GM06990 (cell line): ENCODE results near the gene IFT80.
A peak's percentile ranks its signal among the peaks of the same experiment; 100 is the strongest.

Experiments
- DNase-seq: peaks from one replicate; pipeline ENCODE4 v3.0.0-alpha.2; 2011; ENCODE audit not compliant: insufficient read length; ENCODE audit errors: extremely low read depth
- H3K27me3 ChIP-seq: replicated peaks from 2 replicates; pipeline ENCODE4 v1.6.0; 2011; ENCODE audit warnings: low read length; ENCODE audit not compliant: control insufficient read depth, insufficient read depth
- H3K36me3 ChIP-seq: 2 replicates; pipeline ENCODE4 v1.5.1; 2011; ENCODE audit warnings: low read length; ENCODE audit not compliant: control insufficient read depth, insufficient read depth
- H3K4me3 ChIP-seq: replicated peaks from 2 replicates; pipeline ENCODE4 v1.5.1; 2011; ENCODE audit warnings: low read depth, mild to moderate bottlenecking, control low read depth, low read length
- CTCF ChIP-seq: IDR thresholded peaks from 2 replicates; pipeline ENCODE4 v1.5.1; 2011; ENCODE audit warnings: low read length, control low read depth, mild to moderate bottlenecking, inconsistent platforms; ENCODE audit not compliant: insufficient read depth, poor library complexity, severe bottlenecking

The IFT80 gene

GRCh38 chr3:160403028-160403545 is 4.1 kb upstream of the IFT80 start:
- Histone ChIP-seq H3K27me3 (no peaks in the 10 kb centered on the region), H3K36me3 (no peaks in the 10 kb centered on the region), H3K4me3 (peak overlapping the region; percentile 95)
- no peak for DNase-seq
- no peak for TF ChIP-seq CTCF

DNA sequence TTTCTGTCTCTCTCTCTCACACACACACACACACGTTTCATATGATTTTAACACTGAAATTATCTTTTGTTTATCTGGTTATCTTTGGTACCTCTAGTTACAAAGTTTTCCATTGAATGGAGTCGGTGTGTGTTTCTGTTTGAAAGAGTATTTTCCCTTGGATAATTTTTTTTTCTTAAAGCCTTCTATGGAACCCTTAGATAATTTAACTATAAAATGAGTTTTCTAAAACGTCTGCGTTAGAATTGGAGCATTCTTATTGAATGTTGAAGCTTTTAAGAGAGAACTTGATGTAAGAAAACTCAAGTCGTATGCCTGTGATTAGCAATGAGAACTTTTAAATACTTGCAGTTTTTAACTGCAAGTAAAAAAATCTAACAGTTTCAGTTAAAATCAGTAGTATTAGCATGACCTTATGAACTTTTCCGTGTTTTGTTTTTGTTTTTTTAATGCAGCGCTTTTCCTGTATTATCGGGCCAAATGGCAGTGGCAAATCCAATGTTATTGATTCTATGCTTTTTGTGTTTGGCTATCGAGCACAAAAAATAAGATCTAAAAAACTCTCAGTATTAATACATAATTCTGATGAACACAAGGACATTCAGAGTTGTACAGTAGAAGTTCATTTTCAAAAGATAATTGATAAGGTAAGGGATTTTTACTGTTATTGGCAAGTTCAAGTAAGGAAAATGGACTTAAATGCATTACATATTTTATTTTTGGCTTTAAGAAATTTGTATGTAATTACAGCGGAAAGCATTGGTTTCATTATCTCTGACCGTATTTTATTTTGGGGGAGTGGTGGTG is 3.4 kb upstream of the IFT80 start:
- DNase-seq: no peak
- Histone ChIP-seq H3K27me3 (no peaks in the 10 kb centered on the region), H3K36me3 (no peaks in the 10 kb centered on the region), H3K4me3 (peak overlapping the region; percentile 95)
- TF ChIP-seq CTCF: no peak

- peak overlapping the region; percentile 95 for H3K4me3 ChIP-seq
- H3K36me3 ChIP-seq: no peaks in the 10 kb centered on the region
- no peak for DNase-seq
- no peaks in the 10 kb centered on the region for H3K27me3 ChIP-seq
- no peak for TF ChIP-seq CTCF
These were observed 2.5 kb upstream of the IFT80 start for GRCh38 chr3:160401291-160402095.

DNA sequence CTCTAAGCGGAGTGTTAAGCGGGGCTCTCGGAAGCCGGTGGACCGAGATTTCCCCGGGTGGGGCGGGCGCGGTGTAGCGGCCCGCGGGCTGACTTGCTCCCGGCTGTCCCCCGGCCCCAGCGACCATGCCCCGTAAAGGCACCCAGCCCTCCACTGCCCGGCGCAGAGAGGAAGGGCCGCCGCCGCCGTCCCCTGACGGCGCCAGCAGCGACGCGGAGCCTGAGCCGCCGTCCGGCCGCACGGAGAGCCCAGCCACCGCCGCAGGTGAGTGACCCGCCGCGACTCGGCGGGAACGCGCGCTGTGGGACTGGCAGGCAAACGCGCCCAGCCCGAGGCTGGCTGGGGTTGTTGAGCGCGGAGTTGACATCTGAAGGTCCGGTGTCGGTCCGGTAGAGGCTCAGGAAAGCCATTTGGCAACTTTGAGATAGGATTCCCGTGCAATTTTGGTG is 1.7 kb upstream of the IFT80 start:
- H3K27me3 ChIP-seq: no peaks in the 10 kb centered on the region
- H3K36me3 ChIP-seq: no peaks in the 10 kb centered on the region
- peak; percentile 62 for DNase-seq

More for the DNA sequence above, 1.7 kb upstream of the IFT80 start:
- no peak for TF ChIP-seq CTCF
- peak overlapping the region; percentile 95 for H3K4me3 ChIP-seq
